ENCODE data around the gene MED4. TPM values are rescaled to one million over a fixed set of nuclear protein-coding genes. Genes with fewer than 3 reads are reported as not detected.
A peak's percentile ranks its signal among the peaks of the same experiment; 100 is the strongest.

MED4 gene
- total and polyA plus RNA-seq, 8 donors, result 41.1 to 84.0 (median 76.5) TPM

- DNase-seq (no peak), ATAC-seq (peak; percentile 21)
- intact Hi-C loops (cut with DNase I), result no loop called here
- H3K36me3 ChIP-seq, result peaks cover 0 to 38% of the 10 kb centered on the region in 2 donors
- no peak for TF ChIP-seq CTCF (IDR thresholded peaks at IDR 0.05)
- H3K4me1 ChIP-seq, result peaks cover 0 to 3% of the 10 kb centered on the region in 2 donors
- no peaks in the 10 kb centered on the region for H3K27me3 ChIP-seq
- peak overlapping the region in 1 of 2 donors; percentile 37 for H3K27ac ChIP-seq
- H3K4me3 ChIP-seq, result no peak overlapping the region
- no peaks in the 10 kb centered on the region for H3K9me3 ChIP-seq
Observed at GRCh38 chr13:48043789-48044503, 51.0 kb downstream of the MED4 start.

- intact Hi-C loops (cut with DNase I), result no loop called here
- Histone ChIP-seq H3K36me3 (peaks cover 0 to 28% of the 10 kb centered on the region in 2 donors), H3K27me3 (no peaks in the 10 kb centered on the region), H3K27ac (no peak overlapping the region), H3K4me3 (no peak overlapping the region), H3K4me1 (peaks cover 0 to 11% of the 10 kb centered on the region in 2 donors), H3K9me3 (no peaks in the 10 kb centered on the region)
- no peak for DNase-seq
- ATAC-seq, result no peak
- TF ChIP-seq CTCF (IDR thresholded peaks at IDR 0.05), result no peak
Observed at GRCh38 chr13:48042894-48043293, 52.0 kb downstream of the MED4 start.

GRCh38 chr13:48040896-48041295 lies 54.0 kb downstream of the MED4 start:
- DNase-seq, result no peak
- Histone ChIP-seq H3K4me3 (no peak overlapping the region), H3K4me1 (peaks cover 8 to 19% of the 10 kb centered on the region in 2 donors), H3K27ac (no peak overlapping the region), H3K27me3 (no peaks in the 10 kb centered on the region), H3K36me3 (peaks cover 0 to 14% of the 10 kb centered on the region in 2 donors), H3K9me3 (no peaks in the 10 kb centered on the region)
- intact Hi-C loops (cut with DNase I), result no loop called here
- no peak for TF ChIP-seq CTCF (IDR thresholded peaks at IDR 0.05)
- no peak for ATAC-seq

- DNase-seq, result no peak
- Histone ChIP-seq H3K4me1 (peaks cover 8 to 19% of the 10 kb centered on the region in 2 donors), H3K27ac (no peak overlapping the region), H3K4me3 (no peak overlapping the region), H3K9me3 (no peaks in the 10 kb centered on the region), H3K27me3 (no peaks in the 10 kb centered on the region), H3K36me3 (peaks cover 0 to 14% of the 10 kb centered on the region in 2 donors)
- no peak for ATAC-seq
- intact Hi-C loops (cut with DNase I), result no loop called here
- no peak for TF ChIP-seq CTCF (IDR thresholded peaks at IDR 0.05)
Observed at GRCh38 chr13:48040049-48040448, 54.9 kb downstream of the MED4 start.

- Histone ChIP-seq H3K4me1 (peaks cover 8 to 19% of the 10 kb centered on the region in 2 donors), H3K27ac (no peak overlapping the region), H3K4me3 (peak overlapping the region in 1 of 2 donors; percentile 63), H3K9me3 (no peaks in the 10 kb centered on the region), H3K36me3 (peaks cover 0 to 14% of the 10 kb centered on the region in 2 donors), H3K27me3 (no peaks in the 10 kb centered on the region)
- no peak for TF ChIP-seq CTCF (IDR thresholded peaks at IDR 0.05)
- intact Hi-C loops (cut with DNase I), result no loop called here
- ATAC-seq (no peak), DNase-seq (no peak)
Observed at GRCh38 chr13:48038761-48039160, 56.1 kb downstream of the MED4 start.
